Left ventricle myocardium superior (tissue), 1 donor: Measurements from ENCODE around the gene METTL2B. TPM values are rescaled to one million over a fixed set of nuclear protein-coding genes. Genes with fewer than 3 reads are reported as not detected.
A peak's percentile ranks its signal among the peaks of the same experiment; 100 is the strongest.
"Not testable (repeated sequence)": the region's sequence is repeated elsewhere in the genome, so short reads cannot be mapped to it uniquely, and the experiment has no call there.

Experiments used
- ATAC-seq: fragments of 200-7000 bp; cut with Tn5 transposase; one replicate; pipeline ENCODE4 v1.9.1; 2020; ENCODE audit warnings: mild to moderate bottlenecking, moderate library complexity
- DNase-seq: peaks from one replicate; pipeline ENCODE4 v3.0.0-alpha.2; 2020
- intact Hi-C: fragments of 100-400 bp; cut with micrococcal nuclease; formaldehyde crosslinking; loops from one replicate; pipeline ENCODE4 v1.11.0; 2022
- total RNA-seq: library from RNA; stranded (reverse); fragmentation: NEBNext Ultra II Directional; extraction: Animal tissue kit (Norgen Biotek cat#: 25700); gene quantifications from one replicate; pipeline ENCODE4 v1.2.1, GENCODE V29; 2021
- donor health status: DM: no; HTN: yes; CAD: no; lungs with severe emphysema.

METTL2B gene
- total RNA-seq, 1 donor from 2014 or later = 19.4 TPM

DNA sequence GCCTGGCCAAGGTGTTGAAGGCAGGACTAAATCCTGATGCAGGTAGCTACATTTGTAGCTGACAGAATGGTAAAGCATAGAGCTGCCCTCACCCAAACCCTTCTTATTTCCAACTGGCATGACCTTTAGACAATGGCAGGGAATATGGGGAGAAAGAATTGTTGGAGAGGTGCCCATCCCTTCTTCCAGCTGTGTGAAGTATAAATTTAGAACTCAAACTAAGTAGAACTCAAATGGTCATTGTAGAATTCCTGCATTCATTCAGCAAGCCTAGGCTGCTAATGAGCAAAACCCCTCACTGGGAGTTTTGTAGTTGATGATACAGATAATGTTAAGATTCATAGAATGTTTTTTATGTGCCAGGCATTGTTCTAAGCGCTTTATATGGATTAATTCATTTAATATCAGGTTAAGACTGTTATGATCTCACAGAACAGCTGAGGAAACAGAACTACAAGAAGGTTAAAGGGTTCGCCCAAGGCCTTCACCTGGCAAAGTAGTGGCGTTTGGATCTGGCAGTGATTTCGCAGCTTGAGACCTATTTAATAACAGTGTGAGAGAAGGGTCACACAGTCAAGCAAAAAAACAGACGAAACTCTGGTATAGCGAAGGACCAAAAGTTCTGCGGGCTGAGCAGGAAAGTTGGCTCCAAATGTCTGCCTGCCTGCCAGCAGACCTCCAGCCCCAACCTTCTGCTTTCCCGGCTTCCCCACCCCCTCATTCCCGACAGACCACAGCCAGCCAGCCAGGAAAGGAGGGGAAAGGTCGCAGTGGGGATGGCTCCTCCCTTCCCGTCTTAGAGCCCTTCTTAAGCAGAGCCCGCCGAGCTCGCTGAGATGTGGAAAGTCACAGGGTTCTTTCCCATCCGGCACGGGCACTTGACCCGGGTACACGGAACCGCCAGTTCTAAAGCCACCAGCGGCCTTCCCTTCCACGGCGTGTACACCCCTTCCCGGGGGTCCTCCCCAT lies 22.4 kb upstream of the METTL2B start:
- DNase-seq (peak; percentile 91), ATAC-seq (peak; percentile 90)
- intact Hi-C loops = no loop called here

DNA sequence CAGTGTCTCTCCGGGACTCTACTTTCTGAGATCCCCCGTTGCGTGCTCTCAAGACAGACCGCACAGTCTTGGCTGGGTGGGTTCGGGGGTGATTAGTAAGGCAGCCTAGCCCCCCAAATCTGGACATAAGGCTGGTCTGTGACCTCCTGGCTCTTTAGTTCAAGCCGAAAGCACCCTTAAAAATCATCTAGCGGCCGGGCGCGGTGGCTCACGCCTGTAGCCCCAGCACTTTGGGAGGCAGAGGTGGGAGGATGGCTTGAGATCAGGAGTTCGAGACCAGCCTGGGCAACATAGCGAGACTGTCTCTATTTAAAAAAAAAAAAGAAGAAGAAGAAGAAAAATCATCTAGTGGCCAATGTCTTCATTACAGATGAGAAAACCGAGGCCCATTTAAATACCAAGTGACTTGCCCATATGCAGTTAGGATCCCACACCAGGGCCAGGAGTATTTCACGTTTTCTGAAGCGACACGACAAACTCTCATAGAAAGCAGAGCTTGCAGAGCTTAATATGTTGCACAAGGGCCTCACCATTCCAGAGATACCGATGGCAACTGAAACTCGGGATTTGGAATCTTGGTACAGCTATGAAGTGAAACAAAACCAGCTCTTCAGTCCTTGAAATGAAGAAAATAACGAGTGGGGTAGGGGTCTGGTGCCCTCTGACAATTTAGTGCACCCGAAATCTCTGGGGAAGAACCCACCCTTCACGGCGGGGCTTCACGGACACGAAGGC lies 21.6 kb upstream of the METTL2B start:
- intact Hi-C loops = no loop called here
- no peak for ATAC-seq
- no peak for DNase-seq

DNA sequence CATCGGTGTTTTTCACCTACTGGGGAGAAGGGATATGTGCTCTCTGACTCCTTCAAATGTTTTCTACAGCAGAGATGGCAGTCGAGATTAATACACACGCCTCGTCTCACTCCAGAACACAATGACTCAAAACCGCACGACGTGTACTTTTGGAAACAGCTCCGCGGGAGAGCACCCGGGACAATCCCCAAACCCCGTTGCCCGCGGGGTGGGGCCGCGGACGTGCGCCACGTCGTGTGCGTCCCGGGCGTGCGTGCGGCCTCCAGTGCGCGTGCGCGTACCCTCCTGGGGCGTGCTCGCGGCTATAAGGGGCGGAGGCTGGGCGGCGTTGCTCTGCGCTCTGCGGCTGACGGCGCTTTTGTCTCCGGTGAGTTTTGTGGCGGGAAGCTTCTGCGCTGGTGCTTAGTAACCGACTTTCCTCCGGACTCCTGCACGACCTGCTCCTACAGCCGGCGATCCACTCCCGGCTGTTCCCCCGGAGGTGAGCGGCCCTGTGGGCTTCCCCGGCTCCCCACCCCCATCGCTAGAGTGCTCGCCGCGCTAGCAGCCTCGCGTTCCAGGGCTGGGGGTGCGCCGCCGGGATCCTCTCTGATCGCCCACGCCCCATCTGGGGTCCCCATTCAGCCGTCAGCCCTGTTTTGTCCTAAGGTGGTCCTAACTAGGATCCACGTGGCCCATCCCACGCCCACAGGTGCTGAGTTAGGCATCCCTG lies 20.8 kb upstream of the METTL2B start, which contains the start of gene HILPDA:
HILPDA (plus strand) TSS at position 336 of the 712 bp plus-strand sequence. CDS start 1,391 bp downstream, outside the sequence.
- intact Hi-C loops = no loop called here
- peak; percentile 93 for ATAC-seq
- peak; percentile 98 for DNase-seq

DNA sequence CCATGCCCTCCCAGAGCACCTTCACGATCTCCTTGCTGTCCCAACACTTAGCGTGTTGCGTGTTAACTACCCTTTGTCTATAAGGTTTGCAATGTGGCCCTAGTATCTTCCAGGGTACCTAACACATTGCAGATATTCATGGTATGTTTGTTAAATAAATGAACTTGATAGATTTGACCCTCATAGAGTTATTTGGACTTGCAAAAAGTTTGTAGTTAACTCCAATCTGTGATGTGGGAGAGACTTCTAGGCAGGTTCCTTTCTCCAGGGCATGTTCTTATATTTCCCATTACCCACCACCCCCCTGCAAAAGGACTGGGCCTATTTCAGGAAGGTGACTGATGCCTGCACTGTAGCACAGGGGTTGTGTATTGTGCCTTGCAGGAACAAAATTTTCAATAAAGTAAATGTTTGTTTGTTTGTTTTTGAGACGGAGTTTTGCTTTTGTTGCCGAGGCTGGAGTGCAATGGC lies 20.3 kb upstream of the METTL2B start:
- intact Hi-C loops = no loop called here
- DNase-seq = no peak
- ATAC-seq = no peak

DNA sequence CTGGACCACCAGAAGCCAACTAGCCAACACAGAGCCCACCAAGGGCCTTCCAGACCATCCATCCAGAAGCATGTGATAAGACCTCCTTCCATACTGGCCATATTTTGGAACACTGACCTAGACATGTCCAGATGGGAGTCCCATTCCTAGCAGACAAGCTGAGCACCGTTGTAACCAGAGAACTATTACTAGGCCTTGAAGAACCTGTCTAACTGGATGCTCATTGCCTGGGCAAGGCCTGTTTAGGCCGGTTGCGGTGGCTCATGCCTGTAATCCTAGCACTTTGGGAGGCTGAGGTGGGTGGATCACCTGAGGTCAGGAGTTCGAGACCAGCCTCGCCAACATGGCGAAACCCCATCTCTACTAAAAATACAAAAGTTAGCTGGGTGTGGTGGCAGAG lies 19.2 kb upstream of the METTL2B start:
- DNase-seq, ATAC-seq, intact Hi-C loops: not testable (repeated sequence)

DNA sequence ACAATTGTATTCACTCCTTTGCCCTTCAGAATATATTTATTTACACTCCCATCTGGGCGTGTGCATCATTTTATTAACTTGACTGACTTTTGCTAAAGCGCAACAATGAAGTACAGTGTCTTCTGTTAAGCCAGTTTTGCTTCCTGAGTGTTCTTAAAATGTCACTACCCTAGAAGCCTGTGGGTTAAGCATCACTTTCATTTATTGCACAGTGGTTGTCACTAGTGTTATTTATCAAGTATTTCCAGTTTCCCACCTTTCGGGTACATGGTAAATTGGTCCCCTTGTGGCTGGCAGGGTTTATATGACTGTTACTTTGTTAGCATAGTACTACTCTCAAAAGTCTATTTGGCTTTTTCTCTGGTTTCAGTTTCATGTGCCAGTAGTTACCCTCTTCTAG lies 17.6 kb upstream of the METTL2B start:
- DNase-seq (no peak), ATAC-seq (no peak)
- intact Hi-C loops = loop anchor here (1.0 kb wide), 1 partner anchor 34 kb away; no protein-coding TSS in a partner anchor

DNA sequence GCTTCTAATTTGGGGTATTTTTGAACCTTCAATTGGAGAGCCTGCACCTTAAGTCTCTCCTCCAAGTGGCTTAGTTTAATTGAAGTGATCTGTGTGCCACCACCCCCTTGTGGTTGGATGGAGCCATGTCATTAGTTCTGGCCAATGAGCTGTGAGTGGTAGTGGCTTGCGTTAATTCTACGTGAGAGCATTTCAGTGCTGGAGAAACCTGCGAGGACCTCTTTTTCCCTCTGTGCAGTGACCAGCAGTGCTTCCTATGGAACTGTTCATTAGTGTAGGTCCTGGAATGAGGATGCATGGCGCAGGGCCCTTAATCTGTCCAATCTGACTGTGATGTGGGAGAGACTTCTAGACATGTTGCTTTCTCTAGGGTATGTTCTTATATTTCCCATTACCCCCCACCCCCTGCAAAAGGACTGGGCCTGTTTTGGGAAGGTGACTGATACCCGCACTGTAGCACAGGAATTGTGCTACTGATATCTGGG lies 17.1 kb upstream of the METTL2B start:
- peak; percentile 54 for DNase-seq
- ATAC-seq = peak; percentile 12
- intact Hi-C loops = loop anchor here (1.0 kb wide), 1 partner anchor 34 kb away; no protein-coding TSS in a partner anchor

DNA sequence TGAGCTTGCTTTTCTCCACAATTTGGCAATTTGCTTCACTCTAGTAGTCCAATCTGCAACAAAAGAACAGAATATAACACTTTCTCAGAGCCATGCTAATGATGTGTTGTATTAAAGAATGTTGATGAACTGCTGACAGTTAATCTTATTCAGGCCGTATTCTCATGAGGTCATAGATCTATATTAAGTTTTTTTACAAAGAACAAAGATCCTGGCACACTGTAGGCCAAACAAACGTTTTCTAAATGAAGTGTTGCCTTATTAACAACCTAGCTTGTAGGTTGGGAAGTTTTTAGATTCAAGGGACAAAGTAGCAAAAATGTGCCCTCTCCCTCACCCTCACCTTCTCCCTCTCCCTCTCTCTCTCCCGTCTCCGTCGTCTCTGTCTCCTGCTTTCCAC lies 14.1 kb upstream of the METTL2B start:
- intact Hi-C loops = no loop called here
- DNase-seq (no peak), ATAC-seq (peak; percentile 42)

DNA sequence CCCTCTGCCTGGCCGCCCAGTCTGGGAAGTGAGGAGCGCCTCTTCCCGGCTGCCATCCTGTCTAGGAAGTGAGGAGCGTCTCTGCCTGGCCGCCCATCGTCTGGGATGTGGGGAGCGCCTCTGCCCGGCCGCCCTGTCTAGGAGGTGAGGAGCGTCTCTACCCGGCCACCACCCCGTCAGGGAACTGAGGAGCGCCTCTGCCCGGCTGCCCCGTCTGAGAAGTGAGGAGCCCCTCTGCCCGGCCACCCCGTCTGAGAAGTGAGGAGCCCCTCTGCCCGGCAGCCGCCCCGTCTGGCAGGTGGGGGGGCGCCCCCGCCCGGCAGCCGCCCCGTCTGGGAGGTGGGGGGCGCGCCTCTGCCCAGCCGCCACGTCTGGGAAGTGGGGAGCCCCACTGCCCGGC lies 13.2 kb upstream of the METTL2B start:
- ATAC-seq, intact Hi-C loops, DNase-seq: not testable (repeated sequence)

DNA sequence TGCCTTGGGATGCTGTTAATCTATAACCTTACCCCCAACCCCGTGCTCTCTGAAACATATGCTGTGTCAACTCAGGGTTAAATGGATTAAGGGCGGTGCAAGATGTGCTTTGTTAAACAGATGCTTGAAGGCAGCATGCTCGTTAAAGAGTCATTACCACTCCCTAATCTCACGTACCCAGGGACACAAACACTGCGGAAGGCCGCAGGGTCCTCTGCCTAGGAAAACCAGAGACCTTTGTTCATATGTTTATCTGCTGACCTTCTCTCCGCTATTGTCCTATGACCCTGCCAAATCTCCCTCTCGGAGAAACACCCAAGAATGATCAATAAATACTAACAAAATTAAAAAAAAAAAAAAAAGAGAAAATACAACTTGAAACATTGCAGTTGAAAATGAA lies 12.6 kb upstream of the METTL2B start:
- ATAC-seq = not testable (repeated sequence)

DNA sequence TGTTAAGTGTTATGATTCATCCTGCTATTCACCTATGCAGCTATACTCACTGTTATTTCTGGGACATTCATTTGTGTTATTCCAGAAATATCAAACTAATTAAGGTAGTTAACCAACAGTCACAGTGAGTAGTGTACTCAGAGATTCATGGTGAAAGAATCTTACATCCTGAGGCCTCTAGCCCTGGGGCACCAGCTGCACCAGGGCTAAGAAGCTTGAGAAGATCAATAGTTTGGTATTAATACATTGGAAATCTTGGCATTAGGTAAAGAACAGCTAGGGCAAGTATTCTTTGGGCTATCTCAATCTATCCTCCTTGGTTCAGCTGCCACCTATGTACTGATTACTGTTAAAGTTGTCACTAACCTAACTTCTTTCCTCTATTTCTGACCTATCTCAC lies 9.7 kb upstream of the METTL2B start:
- ATAC-seq, DNase-seq, intact Hi-C loops: not testable (repeated sequence)

More for the DNA sequence above, 12.6 kb upstream of the METTL2B start:
- intact Hi-C loops, DNase-seq: not testable (repeated sequence)

DNA sequence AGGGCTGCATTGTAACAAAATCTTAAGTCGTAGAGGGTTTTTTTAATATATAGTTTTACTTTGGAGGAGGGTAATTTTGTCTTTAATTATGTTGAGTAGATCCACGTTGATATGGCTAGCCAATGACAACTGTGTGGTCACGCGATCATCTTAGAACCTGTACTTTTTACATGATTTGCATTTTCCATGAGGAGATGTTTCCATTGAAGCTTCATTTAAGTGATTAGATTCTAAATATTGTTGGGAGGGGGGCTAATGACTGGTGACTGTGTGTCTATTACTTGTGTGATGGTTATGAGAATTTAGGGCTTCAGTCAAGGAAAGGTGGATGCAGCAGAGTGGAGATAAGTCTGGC lies 765 bp downstream of the METTL2B start:
- ATAC-seq, DNase-seq, intact Hi-C loops: not testable (repeated sequence)

DNA sequence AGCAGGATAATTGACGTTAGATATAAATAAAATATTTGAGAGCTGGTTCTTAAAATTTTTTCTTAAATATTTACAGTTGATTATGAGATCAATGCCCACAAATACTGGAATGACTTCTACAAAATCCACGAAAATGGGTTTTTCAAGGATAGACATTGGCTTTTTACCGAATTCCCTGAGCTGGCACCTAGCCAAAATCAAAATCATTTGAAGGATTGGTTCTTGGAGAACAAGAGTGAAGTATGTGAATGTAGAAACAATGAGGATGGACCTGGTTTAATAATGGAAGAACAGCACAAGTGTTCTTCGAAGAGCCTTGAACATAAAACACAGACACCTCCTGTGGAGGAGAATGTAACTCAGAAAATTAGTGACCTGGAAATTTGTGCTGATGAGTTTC lies 2.5 kb downstream of the METTL2B start:
- DNase-seq, ATAC-seq, intact Hi-C loops: not testable (repeated sequence)

DNA sequence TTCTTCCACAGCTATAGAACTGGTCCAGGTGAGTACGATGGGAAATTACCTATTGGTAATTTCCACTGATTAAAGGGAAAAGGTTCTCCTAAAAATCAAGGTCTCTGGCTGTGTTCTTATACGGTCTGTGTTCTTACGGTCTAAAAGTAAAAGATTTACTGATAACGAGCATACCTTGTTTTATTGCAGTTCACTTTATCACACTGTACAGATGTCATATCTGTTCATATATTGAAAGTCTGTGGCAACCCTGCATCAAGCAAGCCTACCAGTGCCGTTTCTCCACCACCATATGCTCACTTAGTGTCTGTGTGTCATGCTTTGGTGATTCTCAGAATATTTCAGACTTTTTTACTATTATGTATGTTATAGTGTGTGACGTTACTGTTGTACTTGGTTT lies 11.6 kb downstream of the METTL2B start:
- intact Hi-C loops, DNase-seq, ATAC-seq: not testable (repeated sequence)

DNA sequence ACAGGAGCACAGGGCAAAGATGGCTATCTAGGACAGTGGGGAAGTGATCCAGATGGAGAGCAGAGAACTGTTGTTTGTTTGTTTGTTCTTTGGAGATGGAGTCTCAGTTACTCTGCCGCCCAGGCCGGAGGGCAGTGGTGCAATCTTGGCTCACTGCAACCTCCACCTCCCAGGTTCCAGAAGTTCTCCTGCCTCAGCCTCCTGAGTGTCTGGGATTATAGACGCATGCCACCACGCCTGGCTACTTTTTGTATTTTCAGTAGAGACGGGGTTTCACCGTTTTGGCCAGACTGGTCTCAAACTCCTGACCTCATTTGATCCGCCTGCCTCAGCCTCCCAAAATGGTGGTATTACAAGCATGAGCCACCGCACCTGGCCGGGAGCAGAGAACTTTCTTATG lies 20.9 kb downstream of the METTL2B start:
- ATAC-seq = no peak
- DNase-seq = no peak
- intact Hi-C loops = no loop called here

DNA sequence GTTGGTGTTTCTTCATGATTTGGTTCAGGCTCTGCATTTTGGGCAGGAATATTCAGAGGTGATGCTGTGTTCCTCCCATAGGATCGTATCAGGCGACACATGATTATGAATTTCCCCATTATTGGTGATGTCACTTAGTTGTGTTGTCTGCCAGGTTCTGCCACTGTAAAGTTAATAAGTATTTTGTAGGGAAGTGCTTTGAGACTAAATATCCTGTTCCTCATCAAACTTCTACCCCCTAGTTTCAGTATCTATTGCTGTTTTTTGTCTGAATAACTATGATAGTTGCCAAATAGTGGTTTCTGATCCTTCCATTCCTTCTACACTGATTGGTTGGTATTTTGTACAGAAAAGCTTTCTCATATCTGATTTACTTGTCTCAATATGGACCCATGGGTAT lies 28.9 kb downstream of the METTL2B start:
- intact Hi-C loops, DNase-seq, ATAC-seq: not testable (repeated sequence)

DNA sequence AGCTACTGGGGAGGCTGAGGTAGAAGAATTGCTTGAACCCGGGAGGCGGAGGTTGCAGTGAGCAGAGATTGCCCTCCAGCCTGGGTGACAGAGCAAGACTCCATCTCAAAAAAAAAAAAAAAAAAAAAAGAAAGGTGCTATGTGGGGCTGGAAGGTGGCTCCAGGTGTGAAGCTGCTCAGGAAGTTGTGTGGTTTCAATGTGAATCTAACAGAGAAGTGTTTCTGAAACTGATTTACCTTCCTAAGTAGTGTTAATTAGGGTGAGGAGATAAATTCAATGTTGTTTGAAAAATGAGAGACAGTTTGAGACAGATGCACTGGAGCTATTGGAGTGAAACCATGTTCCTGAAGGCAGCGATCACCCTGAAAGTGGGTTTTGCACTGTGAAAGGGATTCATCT lies 30.3 kb downstream of the METTL2B start:
- DNase-seq, ATAC-seq, intact Hi-C loops: not testable (repeated sequence)

DNA sequence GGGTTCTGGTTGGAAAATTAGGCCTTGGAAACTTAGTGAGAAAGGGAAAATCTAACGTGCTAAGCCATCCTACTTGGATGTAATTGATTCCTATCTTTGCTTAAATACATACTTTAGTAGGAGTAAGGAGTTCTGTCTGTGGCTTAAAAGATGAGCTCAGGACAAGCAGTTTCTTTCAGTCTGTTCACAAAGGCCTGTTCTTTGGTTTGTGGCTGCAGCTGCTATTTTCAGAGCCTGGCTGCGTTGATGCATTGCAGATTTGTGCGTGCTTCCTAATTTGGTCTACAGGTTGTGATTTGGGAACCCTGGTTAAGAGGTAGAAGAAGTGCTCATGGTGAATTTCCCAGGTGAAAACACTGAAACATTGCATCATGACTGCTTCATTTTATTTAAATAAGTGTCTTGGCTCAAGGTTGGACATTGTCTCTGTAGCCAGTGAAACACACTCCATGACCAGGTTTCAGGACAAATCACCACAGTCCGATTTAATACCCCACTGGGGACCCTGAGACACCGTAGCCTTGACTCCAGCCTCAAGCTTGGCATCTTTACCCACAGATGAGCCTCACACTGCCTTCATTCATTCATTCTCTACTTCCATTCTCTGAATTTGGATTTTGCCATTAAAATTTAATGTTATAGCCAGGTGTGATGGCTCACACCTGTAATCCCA lies 30.9 kb downstream of the METTL2B start:
- ATAC-seq, DNase-seq, intact Hi-C loops: not testable (repeated sequence)
